Keratinocyte (primary cell): Measurements from ENCODE around the gene ADGRL3. TPM values are rescaled to one million over a fixed set of nuclear protein-coding genes. Genes with fewer than 3 reads are reported as not detected.

Experiments
- DNase-seq: peaks from one replicate; pipeline ENCODE4 v3.0.0-alpha.2; 2011; ENCODE audit warnings: low read depth, missing footprints, low spot score
- FAIRE-seq: peaks from 2 replicates; lab custom pipeline; 2011; peaks lifted over from hg19 to GRCh38; lab: Jason Lieb, UNC
- H2AFZ ChIP-seq: 2 replicates; pipeline ENCODE4 v1.6.0; 2012; ENCODE audit warnings: low read length, control low read depth, inconsistent platforms; ENCODE audit not compliant: control insufficient read depth
- H3K27ac ChIP-seq: 2 replicates; pipeline ENCODE4 v1.5.1; 2011; ENCODE audit warnings: low read length; ENCODE audit not compliant: control insufficient read depth, insufficient read depth
- H3K27me3 ChIP-seq: 3 replicates; pipeline ENCODE4 v1.6.0; 2011; ENCODE audit warnings: low read length; ENCODE audit not compliant: control insufficient read depth, insufficient read depth; ENCODE audit errors: extremely low read depth
- H3K36me3 ChIP-seq, 2 experiments: 2 replicates in 1 of 2; 3 replicates in 1 of 2; pipeline ENCODE4 v1.5.1; 2011; ENCODE audit warnings: low read length in 2 of 2, mild to moderate bottlenecking in 1 of 2; ENCODE audit not compliant: control insufficient read depth in 2 of 2, insufficient read depth in 2 of 2; ENCODE audit errors: extremely low read depth in 1 of 2
- H3K4me1 ChIP-seq: 3 replicates; pipeline ENCODE4 v1.5.1; 2011; ENCODE audit warnings: low read length; ENCODE audit not compliant: control insufficient read depth, insufficient read depth; ENCODE audit errors: extremely low read depth
- H3K4me2 ChIP-seq: 3 replicates; pipeline ENCODE4 v1.6.0; 2011; ENCODE audit warnings: low read depth, low read length; ENCODE audit not compliant: control insufficient read depth, insufficient read depth; ENCODE audit errors: extremely low read depth
- H3K4me3 ChIP-seq, 3 experiments: fragments of 200-600 bp in 1 of 3; sonication (generic) in 1 of 3; 2 replicates in 2 of 3; 3 replicates in 1 of 3; pipeline ENCODE4 v1.5.1; 2011 to 2016; ENCODE audit warnings: low read length in 3 of 3, mild to moderate bottlenecking in 3 of 3, control low read depth in 2 of 3, inconsistent platforms in 1 of 3, low read depth in 1 of 3, mixed read lengths in 1 of 3, mixed run types in 1 of 3, moderate library complexity in 1 of 3; ENCODE audit not compliant: control insufficient read depth in 2 of 3, insufficient read depth in 2 of 3; ENCODE audit errors: extremely low read depth in 1 of 3
- H3K79me2 ChIP-seq: 2 replicates; pipeline ENCODE4 v1.6.0; 2012; ENCODE audit warnings: low read length; ENCODE audit not compliant: control insufficient read depth, insufficient read depth
- H3K9ac ChIP-seq: 3 replicates; pipeline ENCODE4 v1.6.0; 2011; ENCODE audit warnings: low read length; ENCODE audit not compliant: control insufficient read depth, insufficient read depth; ENCODE audit errors: extremely low read depth
- H3K9me1 ChIP-seq: 3 replicates; pipeline ENCODE4 v1.6.0; 2011; ENCODE audit warnings: low read length; ENCODE audit not compliant: control insufficient read depth, insufficient read depth; ENCODE audit errors: extremely low read depth
- H3K9me3 ChIP-seq: 2 replicates; pipeline ENCODE4 v1.5.1; 2012; ENCODE audit warnings: low read depth, low read length; ENCODE audit not compliant: control insufficient read depth
- H4K20me1 ChIP-seq: 3 replicates; pipeline ENCODE4 v1.6.0; 2011; ENCODE audit warnings: low read length; ENCODE audit not compliant: control insufficient read depth, insufficient read depth; ENCODE audit errors: extremely low read depth
- CTCF ChIP-seq, 3 experiments: IDR thresholded peaks in 1 of 3; conservative IDR thresholded peaks in 1 of 3; optimal IDR thresholded peaks in 1 of 3; 2 replicates in 2 of 3; 3 replicates in 1 of 3; pipeline versions ENCODE3 to v1.5.1; 2011; ENCODE audit warnings: low read length in 3 of 3, mild to moderate bottlenecking in 3 of 3, moderate library complexity in 2 of 3, control low read depth in 1 of 3, inconsistent platforms in 1 of 3; ENCODE audit not compliant: insufficient read depth in 2 of 3; ENCODE audit errors: extremely low read depth in 1 of 3
- EZH2 ChIP-seq: IDR thresholded peaks from one replicate; pipeline ENCODE4 v1.6.1; 2012; ENCODE audit warnings: inconsistent platforms, mild to moderate bottlenecking, low read length, moderate library complexity
- dilution Hi-C: fragments of 300-500 bp; cut with MboI; formaldehyde crosslinking; loops from one replicate; pipeline ENCODE4 v1.7.0; 2020; ENCODE audit warnings: low sequenced_read_pairs; ENCODE audit not compliant: extremely low pct_ligation_motif_present
- polyA plus RNA-seq, 5 experiments: library from polyadenylated mRNA; depleted of rRNA in 3 of 5; stranded (reverse) in 3 of 5; stranded (forward) in 1 of 5; unstranded in 1 of 5; fragments of >200 nt; gene quantifications; 1 replicate in 1 of 5; 2 replicates in 3 of 5; 3 replicates in 1 of 5; pipeline versions ENCODE4 v1.2.1 to v1.2.3, GENCODE V29; 2011 to 2012; ENCODE audit warnings: missing spikeins in 2 of 5, low read depth in 1 of 5, low replicate concordance in 1 of 5

The ADGRL3 gene
- polyA plus RNA-seq, 1 donor (not counting 4 experiments of a cell fraction or from before 2014, with no cell fraction given): 0.18 TPM

GRCh38 chr4:61922766-61923165 lies 722.6 kb downstream of the ADGRL3 start:
- TF ChIP-seq CTCF (optimal IDR thresholded peaks at IDR 0.05 in 1 of 3, IDR thresholded peaks at IDR 0.05 in 1 of 3, conservative IDR thresholded peaks at IDR 0.05 in 1 of 3; ENCODE audit: extremely low read depth in 1 of 3, insufficient read depth in 2 of 3, low read length in 3 of 3): no peak
- TF ChIP-seq EZH2: no peak
- Histone ChIP-seq H3K79me2 (no peaks in the 10 kb centered on the region), H3K9ac (no peak overlapping the region), H3K27me3 (no peaks in the 10 kb centered on the region), H3K4me2 (no peak overlapping the region), H3K9me1 (no peaks in the 10 kb centered on the region), H4K20me1 (no peaks in the 10 kb centered on the region), H3K27ac (no peak overlapping the region), H3K4me1 (no peaks in the 10 kb centered on the region), H3K36me3 (no peaks in the 10 kb centered on the region), H2AFZ (no peak overlapping the region), H3K9me3 (no peaks in the 10 kb centered on the region), H3K4me3 (no peak overlapping the region)
- DNase-seq (no peak), FAIRE-seq (no peak)
- dilution Hi-C loops: no loop called here

GRCh38 chr4:61923179-61923578 lies 723.1 kb downstream of the ADGRL3 start:
- dilution Hi-C loops: no loop called here
- no peak overlapping the region for H3K4me2 ChIP-seq

More at GRCh38 chr4:61923179-61923578, 723.1 kb downstream of the ADGRL3 start:
- FAIRE-seq: no peak
- Histone ChIP-seq H2AFZ (no peak overlapping the region), H3K27me3 (no peaks in the 10 kb centered on the region), H3K9ac (no peak overlapping the region), H4K20me1 (no peaks in the 10 kb centered on the region), H3K36me3 (no peaks in the 10 kb centered on the region), H3K79me2 (no peaks in the 10 kb centered on the region), H3K4me3 (no peak overlapping the region), H3K27ac (no peak overlapping the region), H3K9me1 (no peaks in the 10 kb centered on the region), H3K9me3 (no peaks in the 10 kb centered on the region), H3K4me1 (no peaks in the 10 kb centered on the region)
- no peak for TF ChIP-seq CTCF (optimal IDR thresholded peaks at IDR 0.05 in 1 of 3, IDR thresholded peaks at IDR 0.05 in 1 of 3, conservative IDR thresholded peaks at IDR 0.05 in 1 of 3; ENCODE audit: extremely low read depth in 1 of 3, insufficient read depth in 2 of 3, low read length in 3 of 3)
- no peak for TF ChIP-seq EZH2
- DNase-seq: no peak
